ENCODE measurements around the gene OR6V1. TPM values are rescaled to one million over a fixed set of nuclear protein-coding genes. Genes with fewer than 3 reads are reported as not detected.

Gene OR6V1, protein sequence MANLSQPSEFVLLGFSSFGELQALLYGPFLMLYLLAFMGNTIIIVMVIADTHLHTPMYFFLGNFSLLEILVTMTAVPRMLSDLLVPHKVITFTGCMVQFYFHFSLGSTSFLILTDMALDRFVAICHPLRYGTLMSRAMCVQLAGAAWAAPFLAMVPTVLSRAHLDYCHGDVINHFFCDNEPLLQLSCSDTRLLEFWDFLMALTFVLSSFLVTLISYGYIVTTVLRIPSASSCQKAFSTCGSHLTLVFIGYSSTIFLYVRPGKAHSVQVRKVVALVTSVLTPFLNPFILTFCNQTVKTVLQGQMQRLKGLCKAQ
- not detected in 2 replicates for total RNA-seq

DNA sequence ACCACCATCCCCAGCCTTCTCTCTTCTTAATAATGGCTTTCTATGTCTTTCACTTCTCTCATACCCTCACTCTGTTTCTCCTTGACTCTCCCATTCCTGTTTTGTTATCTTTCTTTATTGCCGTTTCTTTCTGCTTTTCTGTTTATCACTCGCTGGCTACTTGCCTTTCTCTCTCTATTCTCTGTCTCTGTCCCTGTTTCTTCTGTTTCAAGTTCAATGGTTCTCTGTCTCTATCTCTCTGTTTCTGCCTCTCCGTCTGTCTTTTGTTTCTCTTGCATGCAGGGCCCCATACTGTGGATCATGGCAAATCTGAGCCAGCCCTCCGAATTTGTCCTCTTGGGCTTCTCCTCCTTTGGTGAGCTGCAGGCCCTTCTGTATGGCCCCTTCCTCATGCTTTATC lies at the start of gene OR6V1:
Gene OR6V1 (plus strand): TSS at position 301 of the 400 bp plus-strand sequence. CDS start 0 bp downstream, at position 301.

DNA sequence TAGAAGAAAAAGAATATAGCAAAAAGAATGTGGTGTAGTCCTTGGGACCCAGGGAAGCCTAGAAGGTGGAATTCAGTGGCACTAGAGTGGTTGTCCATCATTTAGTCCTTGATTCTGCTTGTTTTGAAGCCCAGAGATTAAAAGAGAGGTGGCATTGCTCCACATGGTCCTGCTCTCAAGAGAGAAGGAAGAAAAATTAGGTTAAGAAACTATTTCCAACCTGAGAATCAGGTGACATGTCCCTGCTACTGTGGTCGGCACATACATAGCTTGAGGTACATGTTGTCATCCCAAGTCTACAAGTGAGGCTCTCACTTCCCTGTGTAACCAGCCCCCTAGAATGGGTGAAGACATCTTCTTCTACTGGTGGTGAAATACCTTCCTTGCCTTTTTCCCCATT lies 25.1 kb upstream of the OR6V1 start, which contains the start of gene OR9A2:
Gene OR9A2 (minus strand): TSS at position 101 of the 400 bp plus-strand sequence. CDS start 0 bp downstream, at position 101.

Other genes starting within 250 kb of the OR6V1 start
- 10.5 and 23.0 TPM in 2 replicates for gene EPHB6, start 197.3 kb upstream of the OR6V1 start, total RNA-seq
- gene TRPV6, start 166.6 kb upstream of the OR6V1 start, total RNA-seq = 0.39 TPM in 1 of 2 replicates, not detected in the other
- gene TRPV5, start 118.6 kb upstream of the OR6V1 start, total RNA-seq = not detected in 2 replicates
- gene LLCFC1, start 112.9 kb upstream of the OR6V1 start, total RNA-seq = not detected in 2 replicates
- gene KEL, start 90.0 kb upstream of the OR6V1 start, total RNA-seq = not detected in 2 replicates
- gene OR9A2, start 25.2 kb upstream of the OR6V1 start, total RNA-seq = not detected in 2 replicates
- not detected in 2 replicates for gene PIP, start 79.7 kb downstream of the OR6V1 start, total RNA-seq
- gene TAS2R39, start 131.1 kb downstream of the OR6V1 start, total RNA-seq = not detected in 2 replicates
- gene TAS2R40, start 169.7 kb downstream of the OR6V1 start, total RNA-seq = not detected in 2 replicates
- gene GSTK1, start 211.1 kb downstream of the OR6V1 start, total RNA-seq = 124 and 133 TPM in 2 replicates
- gene TMEM139, start 232.6 kb downstream of the OR6V1 start, total RNA-seq = 0.39 TPM in 1 of 2 replicates, not detected in the other
- 14.5 and 29.7 TPM in 2 replicates for gene CASP2, start 236.0 kb downstream of the OR6V1 start, total RNA-seq